Measurements from ENCODE around the gene EXO1. TPM values are rescaled to one million over a fixed set of nuclear protein-coding genes. Genes with fewer than 3 reads are reported as not detected.
"Not testable (repeated sequence)": the region's sequence is repeated elsewhere in the genome, so short reads cannot be mapped to it uniquely, and the experiment has no call there.

The EXO1 gene
- 1 to 10 TPM in 1 of 4 donors, under 1 TPM in 2, not detected in 1; 0.94 to 8.2 (median 0.98) TPM for total RNA-seq

DNA sequence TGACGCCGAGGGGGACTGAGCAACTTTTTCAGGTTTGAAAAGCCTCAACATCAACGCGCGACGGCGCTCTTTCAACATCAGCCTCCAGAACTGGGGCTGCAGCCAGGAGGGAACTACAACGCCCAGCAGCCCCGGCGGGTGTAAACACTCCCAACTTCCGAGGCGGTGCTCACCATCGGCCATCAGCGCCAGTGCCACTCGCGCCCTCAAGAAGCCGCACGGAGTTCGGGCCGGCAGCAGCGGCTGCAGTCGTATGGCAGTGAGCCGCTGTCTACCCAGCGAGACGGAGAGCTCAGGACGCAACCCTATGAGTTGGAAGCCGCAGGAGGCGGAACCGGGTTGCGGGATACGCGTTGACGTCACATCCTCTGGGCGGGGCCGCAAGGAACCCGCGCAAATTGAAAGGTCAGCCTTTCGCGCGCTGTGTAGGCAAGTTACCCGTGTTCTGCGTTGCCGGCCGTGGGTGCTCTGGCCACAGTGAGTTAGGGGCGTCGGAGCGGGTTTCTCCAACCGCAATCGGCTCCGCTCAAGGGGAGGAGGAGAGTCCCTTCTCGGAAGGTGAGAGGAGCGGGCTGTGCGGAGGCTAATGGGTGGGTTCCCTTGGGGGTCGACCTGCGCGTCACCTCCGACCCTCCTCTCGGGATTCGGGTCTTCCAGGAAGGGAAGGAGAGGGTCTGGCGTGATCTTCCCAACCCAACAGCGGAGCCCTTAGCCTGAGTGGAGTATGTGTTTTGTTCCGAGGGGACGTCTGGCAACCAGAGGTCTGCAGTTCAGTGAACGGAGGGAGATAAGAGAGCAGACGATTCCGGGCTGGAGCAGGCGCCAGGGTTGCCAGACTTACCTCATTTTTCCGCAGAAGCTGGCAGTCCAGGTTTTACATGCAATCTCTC is at the start of gene EXO1:
EXO1 (plus strand) TSS at position 409 of the 890 bp plus-strand sequence. CDS start 2,222 bp downstream, outside the sequence.
- 0 to 4% methylated on average over 30 to 35 of the region's 68 CpGs for WGBS, 2 donors
- intact Hi-C loops (cut with DNase I): no loop called here
- H3K9me3 ChIP-seq: no peaks in the 10 kb centered on the region

DNA sequence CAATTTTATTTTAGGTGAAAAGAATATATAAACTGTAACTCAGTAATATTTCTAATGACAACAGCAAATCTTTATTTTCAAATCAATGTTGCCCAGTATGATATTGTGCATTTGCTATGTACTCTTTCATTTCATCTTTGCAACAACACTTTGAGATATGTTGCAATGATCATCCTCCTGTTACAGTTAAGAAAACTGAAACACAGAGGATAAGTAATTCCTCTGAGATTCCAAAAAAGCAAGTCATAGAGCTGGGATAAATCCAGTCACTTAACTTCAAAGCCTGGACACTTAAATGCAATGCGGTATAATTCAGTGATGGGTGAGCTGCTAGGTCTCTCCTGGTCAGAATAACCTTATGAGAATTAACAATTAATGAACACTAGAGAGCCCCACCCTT is 48.6 kb upstream of the EXO1 start:
- H3K4me3 ChIP-seq (replicated peaks in 1 of 3): no peak overlapping the region
- no peak for DNase-seq
- no peaks in the 10 kb centered on the region for H3K36me3 ChIP-seq
- H3K4me1 ChIP-seq: no peaks in the 10 kb centered on the region
- H3K9me3 ChIP-seq: no peaks in the 10 kb centered on the region
- no peaks in the 10 kb centered on the region for H3K27me3 ChIP-seq
- intact Hi-C loops (cut with DNase I): no loop called here
- TF ChIP-seq POLR2A (IDR thresholded peaks at IDR 0.05): no peak
- TF ChIP-seq, protein P1, sequence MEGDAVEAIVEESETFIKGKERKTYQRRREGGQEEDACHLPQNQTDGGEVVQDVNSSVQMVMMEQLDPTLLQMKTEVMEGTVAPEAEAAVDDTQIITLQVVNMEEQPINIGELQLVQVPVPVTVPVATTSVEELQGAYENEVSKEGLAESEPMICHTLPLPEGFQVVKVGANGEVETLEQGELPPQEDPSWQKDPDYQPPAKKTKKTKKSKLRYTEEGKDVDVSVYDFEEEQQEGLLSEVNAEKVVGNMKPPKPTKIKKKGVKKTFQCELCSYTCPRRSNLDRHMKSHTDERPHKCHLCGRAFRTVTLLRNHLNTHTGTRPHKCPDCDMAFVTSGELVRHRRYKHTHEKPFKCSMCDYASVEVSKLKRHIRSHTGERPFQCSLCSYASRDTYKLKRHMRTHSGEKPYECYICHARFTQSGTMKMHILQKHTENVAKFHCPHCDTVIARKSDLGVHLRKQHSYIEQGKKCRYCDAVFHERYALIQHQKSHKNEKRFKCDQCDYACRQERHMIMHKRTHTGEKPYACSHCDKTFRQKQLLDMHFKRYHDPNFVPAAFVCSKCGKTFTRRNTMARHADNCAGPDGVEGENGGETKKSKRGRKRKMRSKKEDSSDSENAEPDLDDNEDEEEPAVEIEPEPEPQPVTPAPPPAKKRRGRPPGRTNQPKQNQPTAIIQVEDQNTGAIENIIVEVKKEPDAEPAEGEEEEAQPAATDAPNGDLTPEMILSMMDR (IDR thresholded peaks at IDR 0.05): no peak
- 100% methylated on average over 1 of the region's 1 CpG for WGBS, 2 donors
- no peak overlapping the region for H3K27ac ChIP-seq

More for the DNA sequence above, at the start of gene EXO1:
- TF ChIP-seq, protein P1 (IDR thresholded peaks at IDR 0.05): peak in 2 of 6 experiments; percentile 26 to 28
- TF ChIP-seq POLR2A (IDR thresholded peaks at IDR 0.05): peak in 1 of 2 donors; percentile 44
- H3K36me3 ChIP-seq: no peaks in the 10 kb centered on the region
- DNase-seq: peak; percentile 83 to 86
- peak within 1 kb of the TSS; percentile 67 to 91 (median 78) for H3K4me3 ChIP-seq (replicated peaks in 1 of 3)
- H3K4me1 ChIP-seq: peaks cover 9 to 12% of the 10 kb centered on the region in 2 donors
- H3K27ac ChIP-seq: peak within 1 kb of the TSS; percentile 95 to 99 (median 98)
- no peaks in the 10 kb centered on the region for H3K27me3 ChIP-seq

DNA sequence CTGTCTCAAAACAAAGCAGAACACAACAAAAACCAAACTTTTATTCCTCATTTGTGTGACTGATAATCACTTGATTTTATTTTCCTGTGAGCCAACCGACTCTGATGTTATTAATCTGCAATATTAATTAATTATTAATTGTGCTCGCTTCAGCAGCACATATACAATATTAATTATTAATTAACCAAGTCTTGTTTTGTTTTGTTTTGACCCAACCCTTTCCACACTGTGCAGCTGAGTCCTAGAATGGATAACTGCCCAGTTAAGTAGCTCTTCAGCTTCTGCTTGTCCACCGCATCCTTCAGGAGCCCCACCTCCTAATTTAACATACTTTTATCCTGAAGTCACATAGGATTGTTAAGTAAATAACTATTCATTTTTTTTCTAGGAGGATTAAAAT is 47.4 kb upstream of the EXO1 start:
- no peak overlapping the region for H3K4me3 ChIP-seq (replicated peaks in 1 of 3)
- H3K9me3 ChIP-seq: no peaks in the 10 kb centered on the region
- 68 to 75% methylated on average over 3 of the region's 3 CpGs for WGBS, 2 donors
- intact Hi-C loops (cut with DNase I): no loop called here
- no peaks in the 10 kb centered on the region for H3K4me1 ChIP-seq
- H3K36me3 ChIP-seq: no peaks in the 10 kb centered on the region
- no peak for DNase-seq
- no peak overlapping the region for H3K27ac ChIP-seq
- no peak for TF ChIP-seq POLR2A (IDR thresholded peaks at IDR 0.05)
- TF ChIP-seq, protein P1 (IDR thresholded peaks at IDR 0.05): no peak
- H3K27me3 ChIP-seq: no peaks in the 10 kb centered on the region

DNA sequence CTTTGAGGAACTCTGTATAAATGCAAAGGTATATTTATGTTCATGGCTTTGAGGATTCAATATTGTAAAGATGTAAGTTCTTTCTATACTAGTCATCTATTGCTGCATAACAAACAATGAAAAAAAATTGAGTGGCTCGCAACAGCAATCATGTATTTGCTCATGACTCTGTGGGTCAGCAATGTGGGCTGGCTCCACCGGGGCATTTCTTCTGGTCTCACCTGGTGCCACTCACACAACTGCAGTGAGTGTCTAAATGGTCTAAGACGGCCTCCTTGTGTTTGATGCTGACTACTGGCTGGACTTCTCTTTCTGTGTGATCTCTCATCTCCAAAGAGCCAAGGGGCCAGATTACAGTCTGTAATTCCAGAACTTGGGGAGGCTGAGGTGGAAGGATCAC is 45.1 kb upstream of the EXO1 start:
- no peak for TF ChIP-seq POLR2A (IDR thresholded peaks at IDR 0.05)
- TF ChIP-seq, protein P1 (IDR thresholded peaks at IDR 0.05): no peak
- intact Hi-C loops (cut with DNase I): no loop called here
- Histone ChIP-seq H3K4me3 (replicated peaks in 1 of 3) (no peak overlapping the region), H3K27ac (no peak overlapping the region), H3K27me3 (no peaks in the 10 kb centered on the region), H3K9me3 (no peaks in the 10 kb centered on the region), H3K4me1 (no peaks in the 10 kb centered on the region), H3K36me3 (no peaks in the 10 kb centered on the region)
- WGBS, 2 donors: 89% methylated on average over 3 of the region's 3 CpGs
- no peak for DNase-seq

DNA sequence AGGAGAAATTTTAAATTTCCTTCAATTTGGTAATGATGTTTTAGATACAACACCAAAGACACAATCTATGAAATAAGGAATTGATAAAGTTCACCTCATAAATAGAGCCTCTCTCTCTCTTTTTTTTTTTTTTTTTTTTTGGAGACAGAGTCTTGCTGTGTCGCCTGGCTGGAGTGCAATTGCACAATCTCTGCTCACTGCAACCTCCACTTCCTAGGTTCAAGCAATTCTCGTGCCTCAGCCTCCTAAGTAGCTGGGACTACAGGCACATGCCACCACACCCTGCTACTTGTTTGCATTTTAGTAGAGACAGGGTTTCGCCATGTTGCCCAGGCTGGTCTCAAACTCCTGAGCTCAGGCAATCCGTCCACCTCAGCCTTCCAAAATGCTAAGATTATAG is 43.3 kb upstream of the EXO1 start:
- H3K27ac ChIP-seq; H3K4me3 ChIP-seq (replicated peaks in 1 of 3); intact Hi-C loops (cut with DNase I); H3K9me3 ChIP-seq; H3K36me3 ChIP-seq; H3K4me1 ChIP-seq; DNase-seq; H3K27me3 ChIP-seq: not testable (repeated sequence)
- 79 to 85% methylated on average over 4 of the region's 4 CpGs for WGBS, 2 donors

All from thyroid gland (tissue), 4 donors.